Nephron progenitor cell (in vitro differentiated cells): ENCODE measurements around the gene ZMIZ1.

Experiments used
- DNase-seq: peaks from one replicate; pipeline ENCODE4 v3.0.0; 2021
- H3K27ac Mint-ChIP-seq: 2 replicates; pipeline ENCODE4 v1.8.0; 2021; ENCODE audit warnings: mild to moderate bottlenecking, moderate library complexity, mixed read lengths
- H3K27me3 Mint-ChIP-seq: 2 replicates; pipeline ENCODE4 v1.8.0; 2021; ENCODE audit warnings: mild to moderate bottlenecking, low read depth, mixed read lengths; ENCODE audit not compliant: poor library complexity
- H3K36me3 Mint-ChIP-seq: 2 replicates; pipeline ENCODE4 v1.8.0; 2021; ENCODE audit warnings: low read depth, mixed read lengths
- H3K4me1 Mint-ChIP-seq: 2 replicates; pipeline ENCODE4 v1.8.0; 2021; ENCODE audit warnings: mixed read lengths
- H3K4me3 Mint-ChIP-seq: 2 replicates; pipeline ENCODE4 v1.8.0; 2021; ENCODE audit warnings: mild to moderate bottlenecking, moderate library complexity, mixed read lengths
- H3K9me3 Mint-ChIP-seq: 2 replicates; pipeline ENCODE4 v1.8.0; 2021; ENCODE audit warnings: mild to moderate bottlenecking, moderate library complexity, mixed read lengths
- CTCF ChIP-seq: fragments of 200-600 bp; sonication (generic); IDR thresholded peaks from 2 replicates; pipeline ENCODE4 v1.5.0; 2021; ENCODE audit warnings: antibody characterized with exemption

Gene ZMIZ1

GRCh38 chr10:79103129-79103528, 34.4 kb downstream of the ZMIZ1 start:
- Mint-ChIP-seq H3K4me1 (peaks cover 92% of the 10 kb centered on the region), H3K27me3 (no peaks in the 10 kb centered on the region), H3K27ac (no peak overlapping the region), H3K4me3 (no peak overlapping the region), H3K9me3 (no peaks in the 10 kb centered on the region), H3K36me3 (no peaks in the 10 kb centered on the region)
- no peak for DNase-seq
- no peak for TF ChIP-seq CTCF

GRCh38 chr10:79103585-79103984, 34.8 kb downstream of the ZMIZ1 start:
- Mint-ChIP-seq H3K4me3 (no peak overlapping the region), H3K4me1 (peaks cover 92% of the 10 kb centered on the region), H3K27ac (no peak overlapping the region), H3K27me3 (no peaks in the 10 kb centered on the region), H3K9me3 (no peaks in the 10 kb centered on the region), H3K36me3 (no peaks in the 10 kb centered on the region)
- TF ChIP-seq CTCF, result no peak
- no peak for DNase-seq

- Mint-ChIP-seq H3K4me1 (peaks cover 87% of the 10 kb centered on the region), H3K27ac (peak overlapping the region; percentile 5)
Measured at GRCh38 chr10:79105150-79105739, 36.5 kb downstream of the ZMIZ1 start.

GRCh38 chr10:79105818-79106217, 37.1 kb downstream of the ZMIZ1 start:
- H3K36me3 Mint-ChIP-seq, result no peaks in the 10 kb centered on the region
- no peak for TF ChIP-seq CTCF
- no peak for DNase-seq
- no peaks in the 10 kb centered on the region for H3K9me3 Mint-ChIP-seq
- H3K27me3 Mint-ChIP-seq, result no peaks in the 10 kb centered on the region
- H3K4me1 Mint-ChIP-seq, result peaks cover 82% of the 10 kb centered on the region
- H3K4me3 Mint-ChIP-seq, result no peak overlapping the region
- no peak overlapping the region for H3K27ac Mint-ChIP-seq

More at GRCh38 chr10:79105150-79105739, 36.5 kb downstream of the ZMIZ1 start:
- Mint-ChIP-seq H3K27me3 (no peaks in the 10 kb centered on the region), H3K36me3 (no peaks in the 10 kb centered on the region), H3K4me3 (no peak overlapping the region), H3K9me3 (no peaks in the 10 kb centered on the region)
- no peak for DNase-seq
- no peak for TF ChIP-seq CTCF

GRCh38 chr10:79106256-79107050, 37.7 kb downstream of the ZMIZ1 start:
- DNase-seq, result no peak
- Mint-ChIP-seq H3K4me3 (no peak overlapping the region), H3K4me1 (peaks cover 81% of the 10 kb centered on the region), H3K27me3 (no peaks in the 10 kb centered on the region), H3K36me3 (no peaks in the 10 kb centered on the region), H3K9me3 (no peaks in the 10 kb centered on the region), H3K27ac (no peak overlapping the region)
- TF ChIP-seq CTCF, result no peak
